ENCODE results near the gene CLPTM1L. TPM values are rescaled to one million over a fixed set of nuclear protein-coding genes. Genes with fewer than 3 reads are reported as not detected.
A peak's percentile ranks its signal among the peaks of the same experiment; 100 is the strongest.

CLPTM1L gene
- total RNA-seq, 2 donors from 2014 or later = 68.0 to 89.4 TPM

GRCh38 chr5:1320436-1321344 is 24.2 kb downstream of the CLPTM1L start:
- Mint-ChIP-seq H3K27ac (peak overlapping the region; percentile 36), H3K4me1 (peaks cover 12% of the 10 kb centered on the region), H3K4me3 (no peak overlapping the region), H3K9me3 (no peaks in the 10 kb centered on the region), H3K27me3 (ENCODE audit: insufficient read depth) (no peaks in the 10 kb centered on the region), H3K36me3 (ENCODE audit: low read depth) (peaks cover 61% of the 10 kb centered on the region)
- Histone ChIP-seq H3K27ac (ENCODE audit: low read depth, low read length) (no peak overlapping the region), H3K36me3 (ENCODE audit: control insufficient read depth, insufficient read depth, low read length) (peaks cover 73% of the 10 kb centered on the region), H3K9me3 (ENCODE audit: control insufficient read depth, low read length) (peaks cover 6% of the 10 kb centered on the region), H3K9ac (ENCODE audit: extremely low read depth, low read length, poor library complexity, severe bottlenecking) (no peak overlapping the region), H3K4me1 (ENCODE audit: control insufficient read depth, insufficient read depth, low read length) (peaks cover 4% of the 10 kb centered on the region), H3K27me3 (ENCODE audit: control insufficient read depth, insufficient read depth, low read length, poor library complexity, severe bottlenecking) (no peaks in the 10 kb centered on the region), H3K4me3 (ENCODE audit: low read length) (no peak overlapping the region)
- TF ChIP-seq, protein P1, sequence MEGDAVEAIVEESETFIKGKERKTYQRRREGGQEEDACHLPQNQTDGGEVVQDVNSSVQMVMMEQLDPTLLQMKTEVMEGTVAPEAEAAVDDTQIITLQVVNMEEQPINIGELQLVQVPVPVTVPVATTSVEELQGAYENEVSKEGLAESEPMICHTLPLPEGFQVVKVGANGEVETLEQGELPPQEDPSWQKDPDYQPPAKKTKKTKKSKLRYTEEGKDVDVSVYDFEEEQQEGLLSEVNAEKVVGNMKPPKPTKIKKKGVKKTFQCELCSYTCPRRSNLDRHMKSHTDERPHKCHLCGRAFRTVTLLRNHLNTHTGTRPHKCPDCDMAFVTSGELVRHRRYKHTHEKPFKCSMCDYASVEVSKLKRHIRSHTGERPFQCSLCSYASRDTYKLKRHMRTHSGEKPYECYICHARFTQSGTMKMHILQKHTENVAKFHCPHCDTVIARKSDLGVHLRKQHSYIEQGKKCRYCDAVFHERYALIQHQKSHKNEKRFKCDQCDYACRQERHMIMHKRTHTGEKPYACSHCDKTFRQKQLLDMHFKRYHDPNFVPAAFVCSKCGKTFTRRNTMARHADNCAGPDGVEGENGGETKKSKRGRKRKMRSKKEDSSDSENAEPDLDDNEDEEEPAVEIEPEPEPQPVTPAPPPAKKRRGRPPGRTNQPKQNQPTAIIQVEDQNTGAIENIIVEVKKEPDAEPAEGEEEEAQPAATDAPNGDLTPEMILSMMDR (conservative IDR thresholded peaks at IDR 0.05) = no peak
- peak; percentile 42 for DNase-seq
- WGBS, 2 experiments (ENCODE audit: insufficient coverage in 1 of 2, insufficient read length in 1 of 2) = 90 to 93% methylated on average over 31 to 36 of the region's 36 CpGs

- Mint-ChIP-seq H3K27ac (no peak overlapping the region), H3K27me3 (ENCODE audit: insufficient read depth) (no peaks in the 10 kb centered on the region), H3K4me3 (no peak overlapping the region), H3K4me1 (peaks cover 21% of the 10 kb centered on the region), H3K9me3 (no peaks in the 10 kb centered on the region), H3K36me3 (ENCODE audit: low read depth) (peaks cover 55% of the 10 kb centered on the region)
- DNase-seq = peak; percentile 35
- Histone ChIP-seq H3K27me3 (ENCODE audit: control insufficient read depth, insufficient read depth, low read length, poor library complexity, severe bottlenecking) (no peaks in the 10 kb centered on the region), H3K27ac (ENCODE audit: low read depth, low read length) (no peak overlapping the region), H3K9me3 (ENCODE audit: control insufficient read depth, low read length) (no peaks in the 10 kb centered on the region), H3K9ac (ENCODE audit: extremely low read depth, low read length, poor library complexity, severe bottlenecking) (no peak overlapping the region), H3K4me3 (ENCODE audit: low read length) (no peak overlapping the region), H3K36me3 (ENCODE audit: control insufficient read depth, insufficient read depth, low read length) (peaks cover 62% of the 10 kb centered on the region), H3K4me1 (ENCODE audit: control insufficient read depth, insufficient read depth, low read length) (peaks cover 6% of the 10 kb centered on the region)
- TF ChIP-seq, protein P1 (conservative IDR thresholded peaks at IDR 0.05) = peak; percentile 24
- 90% methylated on average over 19 to 21 of the region's 21 CpGs for WGBS, 2 experiments (ENCODE audit: insufficient coverage in 1 of 2, insufficient read length in 1 of 2)
Measured at GRCh38 chr5:1319436-1320256, 25.3 kb downstream of the CLPTM1L start.

DNA sequence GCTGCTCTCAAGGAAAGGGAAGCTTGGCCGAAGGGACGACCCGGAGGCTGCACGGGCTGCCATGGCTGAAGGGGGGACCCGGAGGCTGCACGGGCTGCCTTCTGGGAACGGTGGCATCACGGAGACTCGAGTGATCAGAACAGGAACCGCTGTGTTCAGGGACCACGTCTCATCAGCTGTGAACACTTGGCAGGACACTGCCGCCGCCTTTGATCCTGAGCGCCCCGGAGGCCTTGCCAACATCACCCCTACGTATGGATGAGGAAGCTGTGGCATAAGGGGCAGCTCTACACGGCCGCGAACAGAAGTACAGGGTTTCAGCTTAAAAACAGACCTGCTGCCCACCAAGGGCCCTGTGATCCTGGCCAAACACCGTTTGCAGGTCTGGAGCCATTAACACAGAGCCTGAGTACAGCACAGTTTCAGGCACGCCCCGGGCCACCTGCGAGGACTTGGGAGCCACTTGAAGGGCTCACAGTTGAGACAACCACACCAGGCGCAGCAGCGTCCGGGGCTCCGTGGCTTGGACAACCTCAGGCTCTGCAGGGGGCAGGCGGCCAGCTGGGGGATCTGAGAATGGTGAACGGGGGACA is 26.1 kb downstream of the CLPTM1L start:
- H3K27me3 Mint-ChIP-seq (ENCODE audit: insufficient read depth) = no peaks in the 10 kb centered on the region
- peaks cover 21% of the 10 kb centered on the region for H3K4me1 Mint-ChIP-seq
- H3K4me3 Mint-ChIP-seq = no peak overlapping the region
- H3K27ac Mint-ChIP-seq = no peak overlapping the region
- no peaks in the 10 kb centered on the region for H3K9me3 Mint-ChIP-seq
- H3K9ac ChIP-seq (ENCODE audit: extremely low read depth, low read length, poor library complexity, severe bottlenecking) = no peak overlapping the region
- peak; percentile 26 for DNase-seq
- WGBS, 2 experiments (ENCODE audit: insufficient coverage in 1 of 2, insufficient read length in 1 of 2) = 96 to 97% methylated on average over 26 to 29 of the region's 29 CpGs
- H3K36me3 ChIP-seq (ENCODE audit: control insufficient read depth, insufficient read depth, low read length) = peaks cover 53% of the 10 kb centered on the region
- H3K36me3 Mint-ChIP-seq (ENCODE audit: low read depth) = peaks cover 46% of the 10 kb centered on the region
- H3K4me1 ChIP-seq (ENCODE audit: control insufficient read depth, insufficient read depth, low read length) = peaks cover 6% of the 10 kb centered on the region
- H3K4me3 ChIP-seq (ENCODE audit: low read length) = no peak overlapping the region
- TF ChIP-seq, protein P1 (conservative IDR thresholded peaks at IDR 0.05) = no peak
- H3K27ac ChIP-seq (ENCODE audit: low read depth, low read length) = no peak overlapping the region
- H3K27me3 ChIP-seq (ENCODE audit: control insufficient read depth, insufficient read depth, low read length, poor library complexity, severe bottlenecking) = no peaks in the 10 kb centered on the region
- H3K9me3 ChIP-seq (ENCODE audit: control insufficient read depth, low read length) = no peaks in the 10 kb centered on the region

Data from endodermal cell (in vitro differentiated cells).